Body of pancreas (tissue), 4 donors: Measurements from ENCODE around the gene ABCG5.

Experiments used
- CTCF ChIP-seq, 7 experiments: fragments of 450-650 bp in 4 of 7; fragments of 200-600 bp in 3 of 7; sonication (generic) in 3 of 7; IDR thresholded peaks; one replicate each; pipeline ENCODE4 v1.5.1; 2016 to 2019; ENCODE audit warnings: antibody characterized with exemption in 7 of 7
- POLR2A ChIP-seq, 3 donors: fragments of 450-650 bp; IDR thresholded peaks; one replicate each; pipeline ENCODE4 v1.6.1; 2016; ENCODE audit warnings: antibody characterized with exemption in 3 of 3, mild to moderate bottlenecking in 2 of 3

GRCh38 chr2:43800894-43801293, 37.7 kb downstream of the ABCG5 start:
- TF ChIP-seq CTCF (IDR thresholded peaks at IDR 0.05) (no peak), POLR2A (IDR thresholded peaks at IDR 0.05) (no peak)
